GM23338 (cell line): Measurements from ENCODE around the gene DDX41. TPM values are rescaled to one million over a fixed set of nuclear protein-coding genes. Genes with fewer than 3 reads are reported as not detected.

Experiments
- ATAC-seq: fragments of 200-7000 bp; cut with Tn5 transposase; 3 replicates; pipeline ENCODE4 v1.9.1; 2020
- DNase-seq: peaks from one replicate; pipeline ENCODE4 v3.0.0-alpha.2; 2015; ENCODE audit warnings: low spot score
- H2AFZ ChIP-seq: fragments of 200-600 bp; sonication (generic); 2 replicates; pipeline ENCODE4 v1.8.0; 2016; ENCODE audit warnings: antibody characterized with exemption, mild to moderate bottlenecking, moderate library complexity
- H3F3A ChIP-seq: fragments of 200-600 bp; sonication (generic); replicated peaks from 2 replicates; pipeline ENCODE4 v1.8.0; 2017; ENCODE audit warnings: antibody characterized with exemption, mixed run types, low read depth
- H3K27ac ChIP-seq: fragments of 200-600 bp; sonication (generic); 2 replicates; pipeline ENCODE4 v1.6.1; 2016; ENCODE audit warnings: low read depth
- H3K27me3 ChIP-seq: fragments of 200-600 bp; sonication (generic); 2 replicates; pipeline ENCODE4 v1.8.0; 2016; ENCODE audit warnings: mild to moderate bottlenecking, mixed run types, moderate library complexity; ENCODE audit not compliant: insufficient read depth
- H3K36me3 ChIP-seq: fragments of 200-600 bp; sonication (generic); 2 replicates; pipeline ENCODE4 v1.8.0; 2016; ENCODE audit warnings: mild to moderate bottlenecking; ENCODE audit not compliant: insufficient read depth
- H3K4me1 ChIP-seq: fragments of 200-600 bp; sonication (generic); 2 replicates; pipeline ENCODE4 v1.8.0; 2016; ENCODE audit warnings: mild to moderate bottlenecking, moderate library complexity; ENCODE audit not compliant: insufficient read depth
- H3K4me2 ChIP-seq: fragments of 200-600 bp; sonication (generic); 2 replicates; pipeline ENCODE4 v1.7.1; 2017; ENCODE audit warnings: mixed run types
- H3K4me3 ChIP-seq: fragments of 200-600 bp; sonication (generic); 2 replicates; pipeline ENCODE4 v1.6.1; 2016; ENCODE audit warnings: mixed run types
- H3K79me2 ChIP-seq: fragments of 200-600 bp; sonication (generic); replicated peaks from 2 replicates; pipeline ENCODE4 v1.8.0; 2017; ENCODE audit warnings: mild to moderate bottlenecking; ENCODE audit not compliant: insufficient read depth
- H3K9me2 ChIP-seq: fragments of 200-600 bp; sonication (generic); 2 replicates; pipeline ENCODE4 v1.8.0; 2017; ENCODE audit not compliant: insufficient read depth
- H4K20me1 ChIP-seq: fragments of 200-600 bp; sonication (generic); replicated peaks from 2 replicates; pipeline ENCODE4 v1.8.0; 2017; ENCODE audit warnings: mild to moderate bottlenecking; ENCODE audit not compliant: insufficient read depth
- H3K27ac Mint-ChIP-seq: 2 replicates; pipeline ENCODE4 v1.8.0; 2020; ENCODE audit warnings: inconsistent platforms, mild to moderate bottlenecking, moderate library complexity, mixed read lengths
- H3K27me3 Mint-ChIP-seq: 3 replicates; pipeline ENCODE4 v1.8.0; 2022; ENCODE audit warnings: low read depth, mild to moderate bottlenecking, moderate library complexity, mixed read lengths, inconsistent platforms; ENCODE audit not compliant: insufficient read depth, poor library complexity
- H3K36me3 Mint-ChIP-seq: 3 replicates; pipeline ENCODE4 v1.8.0; 2021; ENCODE audit warnings: low read depth, mild to moderate bottlenecking, inconsistent platforms, moderate library complexity, mixed read lengths
- H3K4me1 Mint-ChIP-seq: 3 replicates; pipeline ENCODE4 v1.8.0; 2020; ENCODE audit warnings: mild to moderate bottlenecking, inconsistent platforms, mixed read lengths
- H3K4me3 Mint-ChIP-seq: 3 replicates; pipeline ENCODE4 v1.8.0; 2021; ENCODE audit warnings: moderate library complexity, mild to moderate bottlenecking, inconsistent platforms, mixed read lengths
- H3K9me3 Mint-ChIP-seq: 3 replicates; pipeline ENCODE4 v1.8.0; 2020; ENCODE audit warnings: moderate library complexity, mild to moderate bottlenecking, inconsistent platforms, mixed read lengths
- CREB1 ChIP-seq: fragments of 250-450 bp; sonication (Bioruptor Pico); IDR thresholded peaks from 2 replicates; pipeline ENCODE4 v1.5.0; 2020; ENCODE audit warnings: low read depth, mild to moderate bottlenecking, moderate library complexity
- ETS1 ChIP-seq: IDR thresholded peaks from 2 replicates; pipeline ENCODE4 v1.6.1; 2016; ENCODE audit warnings: antibody characterized with exemption
- EZH2phosphoT487 ChIP-seq: fragments of 200-600 bp; sonication (generic); IDR thresholded peaks from one replicate; pipeline ENCODE4 v1.8.1; 2018; ENCODE audit warnings: antibody characterized with exemption; ENCODE audit not compliant: unreplicated experiment
- JUNB ChIP-seq: IDR thresholded peaks from one replicate; pipeline ENCODE4 v1.6.1; 2016; ENCODE audit warnings: antibody characterized with exemption; ENCODE audit not compliant: unreplicated experiment
- POLR2AphosphoS5 ChIP-seq: IDR thresholded peaks from 2 replicates; pipeline ENCODE4 v1.6.1; 2016; ENCODE audit warnings: antibody characterized with exemption, low read depth
- ZNF114 ChIP-seq: fragments of 250-450 bp; sonication (Bioruptor Pico); IDR thresholded peaks from 2 replicates; pipeline ENCODE4 v1.5.0; 2020; ENCODE audit warnings: mild to moderate bottlenecking, moderate library complexity
- ZNF331 ChIP-seq: fragments of 250-450 bp; sonication (Bioruptor Pico); IDR thresholded peaks from 2 replicates; pipeline ENCODE4 v1.5.0; 2020; ENCODE audit warnings: low read depth, mild to moderate bottlenecking, moderate library complexity
- ZNF462 ChIP-seq: fragments of 250-450 bp; sonication (Bioruptor Pico); IDR thresholded peaks from 2 replicates; pipeline ENCODE4 v1.5.0; 2020; ENCODE audit warnings: mild to moderate bottlenecking, moderate library complexity
- polyA plus RNA-seq: library from polyadenylated mRNA; unstranded; fragments of >200 nt; fragmentation: Nextera tagmentation; extraction: Ambion mirVana; gene quantifications from 2 replicates; pipeline ENCODE4 v1.2.1, GENCODE V29; 2016
- total RNA-seq: library from RNA; depleted of rRNA; stranded (reverse); fragments of >200 nt; shearing (Covaris generic); gene quantifications from 2 replicates; pipeline ENCODE4 v1.2.3, GENCODE V29; 2014

The DDX41 gene
- total and polyA plus RNA-seq, 2 experiments from 2014 or later: 67.1 to 139 TPM

DNA sequence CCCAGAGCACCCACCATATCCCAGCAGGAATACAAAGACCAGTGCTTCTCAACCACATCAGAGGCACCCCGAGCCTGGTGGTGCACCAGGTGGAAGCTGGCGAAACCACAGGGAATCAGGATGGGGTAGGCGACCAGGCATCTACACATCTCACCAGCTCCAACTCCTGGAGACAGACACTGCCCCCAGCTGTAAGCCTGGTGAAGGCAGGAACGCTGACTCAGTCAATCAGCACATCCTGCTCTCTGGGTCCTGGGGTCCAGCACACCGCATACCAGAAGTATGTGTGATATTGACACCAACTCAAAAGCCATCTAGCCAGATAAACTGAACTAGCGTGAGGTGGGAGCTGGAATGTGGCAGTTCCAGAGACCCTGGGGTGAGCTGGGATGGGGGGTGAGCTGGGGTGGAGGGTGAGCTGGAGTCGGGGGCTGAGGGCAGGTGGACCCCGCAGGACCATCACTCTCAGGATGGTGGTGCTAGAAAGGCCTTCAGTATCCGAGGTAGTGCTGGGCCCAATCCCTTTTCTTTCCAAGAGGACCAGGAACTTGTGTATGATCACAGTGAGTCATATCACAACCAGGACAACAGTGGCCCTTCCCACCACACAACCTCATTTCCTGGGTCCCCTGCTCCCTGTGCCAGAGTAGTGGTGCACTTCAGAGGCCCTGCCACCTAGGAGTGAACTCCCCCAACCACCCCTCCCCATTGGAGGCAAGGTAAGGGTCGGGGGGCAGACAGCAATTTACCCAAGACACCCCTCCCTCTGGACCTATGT lies 45.8 kb downstream of the DDX41 start:
- peaks cover 30% of the 10 kb centered on the region for H3K27me3 Mint-ChIP-seq
- H3K36me3 Mint-ChIP-seq: peaks cover 61% of the 10 kb centered on the region
- Histone ChIP-seq H2AFZ (no peak overlapping the region), H3K4me1 (peaks cover 54% of the 10 kb centered on the region), H3F3A (peaks cover 39% of the 10 kb centered on the region), H3K27me3 (no peaks in the 10 kb centered on the region), H4K20me1 (peaks cover 39% of the 10 kb centered on the region), H3K36me3 (peaks cover 21% of the 10 kb centered on the region), H3K79me2 (peaks cover 50% of the 10 kb centered on the region), H3K9me2 (no peaks in the 10 kb centered on the region), H3K27ac (peak overlapping the region; percentile 90; the same call in 1 of the 2 replicates), H3K4me2 (peak overlapping the region; percentile 92), H3K4me3 (peak overlapping the region; percentile 97)
- DNase-seq (no peak), ATAC-seq (no peak)
- peak overlapping the region; percentile 91 for H3K27ac Mint-ChIP-seq
- peaks cover 3% of the 10 kb centered on the region for H3K9me3 Mint-ChIP-seq
- H3K4me1 Mint-ChIP-seq: peaks cover 49% of the 10 kb centered on the region
- peak overlapping the region; percentile 83 for H3K4me3 Mint-ChIP-seq
- TF ChIP-seq EZH2phosphoT487: no peak
- 0 out of 2 replicates have a peak, but pooled peaks have one; percentile 7 for TF ChIP-seq POLR2AphosphoS5

- Histone ChIP-seq H3K4me3 (peak overlapping the region; percentile 37; the same call in 1 of the 2 replicates), H3K4me2 (peak overlapping the region; percentile 92), H4K20me1 (peaks cover 45% of the 10 kb centered on the region), H3K36me3 (peaks cover 28% of the 10 kb centered on the region), H3F3A (peaks cover 43% of the 10 kb centered on the region), H3K27ac (peak overlapping the region; percentile 90), H3K79me2 (peaks cover 54% of the 10 kb centered on the region), H3K27me3 (no peaks in the 10 kb centered on the region), H3K4me1 (peaks cover 45% of the 10 kb centered on the region), H3K9me2 (no peaks in the 10 kb centered on the region), H2AFZ (no peak overlapping the region)
- H3K27me3 Mint-ChIP-seq: peaks cover 27% of the 10 kb centered on the region
- H3K36me3 Mint-ChIP-seq: peaks cover 71% of the 10 kb centered on the region
- no peak; the same call in 2 of the 3 replicates for ATAC-seq
- peak overlapping the region; percentile 83 for H3K4me3 Mint-ChIP-seq
- peaks cover 12% of the 10 kb centered on the region for H3K9me3 Mint-ChIP-seq
- H3K4me1 Mint-ChIP-seq: peaks cover 41% of the 10 kb centered on the region
- peak overlapping the region; percentile 91 for H3K27ac Mint-ChIP-seq
- DNase-seq: no peak
- TF ChIP-seq ETS1: no peak
- TF ChIP-seq CREB1 (CRISPR knock-in tag): no peak
- TF ChIP-seq ZNF462: no peak
- no peak for TF ChIP-seq ZNF114 (CRISPR knock-in tag)
- no peak for TF ChIP-seq JUNB
- TF ChIP-seq ZNF331: no peak
- TF ChIP-seq POLR2AphosphoS5: no peak
Observed at GRCh38 chr5:177469750-177470525, 46.8 kb downstream of the DDX41 start.
